HepG2 (cell line): ENCODE data around the gene CCDC117.

Source experiments
- ATF2 ChIP-seq: sonication (generic); formaldehyde crosslinking; IDR thresholded peaks from 2 replicates; pipeline ENCODE4 v1.4.0; 2020; ENCODE audit warnings: missing genetic modification reagents
- JUN ChIP-seq: sonication (generic); formaldehyde crosslinking; IDR thresholded peaks from 2 replicates; pipeline ENCODE4 v1.4.0; 2020; ENCODE audit warnings: mild to moderate bottlenecking, missing genetic modification reagents
- TAF1 ChIP-seq: sonication (generic); formaldehyde crosslinking; IDR thresholded peaks from 2 replicates; pipeline ENCODE4 v1.4.0; 2020; ENCODE audit warnings: missing genetic modification reagents
- TBX3 ChIP-seq: fragments of 450-650 bp; IDR thresholded peaks from 2 replicates; pipeline ENCODE4 v1.6.1; 2017; ENCODE audit warnings: antibody characterized with exemption, mild to moderate bottlenecking, inconsistent platforms, borderline replicate concordance
- ZNF724P ChIP-seq: sonication (generic); formaldehyde crosslinking; IDR thresholded peaks from 2 replicates; pipeline ENCODE4 v1.8.0; 2022; ENCODE audit warnings: missing genetic modification reagents, borderline replicate concordance
- TF ChIP-seq, protein P1 (sequence below): sonication (generic); formaldehyde crosslinking; IDR thresholded peaks from 2 replicates; pipeline ENCODE4 v1.4.0; 2020; ENCODE audit warnings: missing genetic modification reagents

- TF ChIP-seq, protein P1, sequence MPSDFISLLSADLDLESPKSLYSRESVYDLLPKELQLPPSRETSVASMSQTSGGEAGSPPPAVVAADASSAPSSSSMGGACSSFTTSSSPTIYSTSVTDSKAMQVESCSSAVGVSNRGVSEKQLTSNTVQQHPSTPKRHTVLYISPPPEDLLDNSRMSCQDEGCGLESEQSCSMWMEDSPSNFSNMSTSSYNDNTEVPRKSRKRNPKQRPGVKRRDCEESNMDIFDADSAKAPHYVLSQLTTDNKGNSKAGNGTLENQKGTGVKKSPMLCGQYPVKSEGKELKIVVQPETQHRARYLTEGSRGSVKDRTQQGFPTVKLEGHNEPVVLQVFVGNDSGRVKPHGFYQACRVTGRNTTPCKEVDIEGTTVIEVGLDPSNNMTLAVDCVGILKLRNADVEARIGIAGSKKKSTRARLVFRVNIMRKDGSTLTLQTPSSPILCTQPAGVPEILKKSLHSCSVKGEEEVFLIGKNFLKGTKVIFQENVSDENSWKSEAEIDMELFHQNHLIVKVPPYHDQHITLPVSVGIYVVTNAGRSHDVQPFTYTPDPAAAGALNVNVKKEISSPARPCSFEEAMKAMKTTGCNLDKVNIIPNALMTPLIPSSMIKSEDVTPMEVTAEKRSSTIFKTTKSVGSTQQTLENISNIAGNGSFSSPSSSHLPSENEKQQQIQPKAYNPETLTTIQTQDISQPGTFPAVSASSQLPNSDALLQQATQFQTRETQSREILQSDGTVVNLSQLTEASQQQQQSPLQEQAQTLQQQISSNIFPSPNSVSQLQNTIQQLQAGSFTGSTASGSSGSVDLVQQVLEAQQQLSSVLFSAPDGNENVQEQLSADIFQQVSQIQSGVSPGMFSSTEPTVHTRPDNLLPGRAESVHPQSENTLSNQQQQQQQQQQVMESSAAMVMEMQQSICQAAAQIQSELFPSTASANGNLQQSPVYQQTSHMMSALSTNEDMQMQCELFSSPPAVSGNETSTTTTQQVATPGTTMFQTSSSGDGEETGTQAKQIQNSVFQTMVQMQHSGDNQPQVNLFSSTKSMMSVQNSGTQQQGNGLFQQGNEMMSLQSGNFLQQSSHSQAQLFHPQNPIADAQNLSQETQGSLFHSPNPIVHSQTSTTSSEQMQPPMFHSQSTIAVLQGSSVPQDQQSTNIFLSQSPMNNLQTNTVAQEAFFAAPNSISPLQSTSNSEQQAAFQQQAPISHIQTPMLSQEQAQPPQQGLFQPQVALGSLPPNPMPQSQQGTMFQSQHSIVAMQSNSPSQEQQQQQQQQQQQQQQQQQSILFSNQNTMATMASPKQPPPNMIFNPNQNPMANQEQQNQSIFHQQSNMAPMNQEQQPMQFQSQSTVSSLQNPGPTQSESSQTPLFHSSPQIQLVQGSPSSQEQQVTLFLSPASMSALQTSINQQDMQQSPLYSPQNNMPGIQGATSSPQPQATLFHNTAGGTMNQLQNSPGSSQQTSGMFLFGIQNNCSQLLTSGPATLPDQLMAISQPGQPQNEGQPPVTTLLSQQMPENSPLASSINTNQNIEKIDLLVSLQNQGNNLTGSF (CRISPR knock-in tag), result no peak
- TF ChIP-seq ZNF724P (CRISPR knock-in tag), result no peak
- no peak for TF ChIP-seq JUN (CRISPR knock-in tag)
- peak; percentile 21; the same call in 1 of the 2 replicates for TF ChIP-seq TAF1 (CRISPR knock-in tag)
- TF ChIP-seq ATF2 (CRISPR knock-in tag), result no peak
- peak; percentile 13; the same call in 1 of the 2 replicates for TF ChIP-seq TBX3
These were observed 36.3 kb downstream of the CCDC117 start for GRCh38 chr22:28808716-28809355.
